OCI-LY7 (cell line): ENCODE results near the gene ADAMTS4.

Experiments used
- EZH2phosphoT487 ChIP-seq: fragments of 200-600 bp; sonication (generic); IDR thresholded peaks from 2 replicates; pipeline ENCODE4 v1.6.1; 2018; ENCODE audit warnings: low read depth, borderline replicate concordance, mild to moderate bottlenecking, mixed run types, antibody characterized with exemption, low read length, moderate library complexity, mixed read lengths
- TF ChIP-seq, protein P1 (sequence below): fragments of 200-600 bp; sonication (generic); conservative IDR thresholded peaks from 2 replicates; pipeline ENCODE4 v1.5.1; 2014; ENCODE audit warnings: mild to moderate bottlenecking, antibody characterized with exemption, low read length, moderate library complexity, mixed read lengths

DNA sequence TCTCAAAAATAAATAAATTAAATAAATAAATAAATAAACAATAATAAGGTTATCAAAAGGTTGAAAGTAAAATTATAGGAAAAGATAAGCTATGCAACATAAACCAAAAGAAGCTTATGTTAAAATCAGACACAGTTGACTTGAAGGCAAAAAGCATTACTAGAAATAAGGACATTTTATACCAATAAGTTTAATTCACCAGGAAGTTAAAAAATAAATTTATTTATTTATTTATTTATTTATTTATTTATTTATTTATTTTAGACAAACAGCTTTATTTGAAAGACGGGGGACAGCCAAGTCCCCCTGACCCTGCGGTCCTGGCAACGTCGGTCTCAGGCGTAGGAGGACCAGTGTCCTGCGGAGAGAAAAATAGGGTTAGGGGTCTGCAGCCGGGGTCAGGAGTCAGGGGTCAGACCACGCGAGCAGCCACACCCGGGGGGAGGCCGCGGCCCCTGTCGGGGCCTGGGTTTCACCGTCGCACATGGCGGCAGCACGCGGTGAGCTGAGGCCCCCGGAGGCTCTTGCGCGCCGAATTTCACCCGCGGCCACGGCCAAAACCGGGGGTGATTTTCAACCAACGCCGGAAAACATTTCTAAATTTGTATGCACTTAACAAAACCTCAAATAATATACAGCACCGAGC is 58.0 kb downstream of the ADAMTS4 start:
- TF ChIP-seq, protein P1, sequence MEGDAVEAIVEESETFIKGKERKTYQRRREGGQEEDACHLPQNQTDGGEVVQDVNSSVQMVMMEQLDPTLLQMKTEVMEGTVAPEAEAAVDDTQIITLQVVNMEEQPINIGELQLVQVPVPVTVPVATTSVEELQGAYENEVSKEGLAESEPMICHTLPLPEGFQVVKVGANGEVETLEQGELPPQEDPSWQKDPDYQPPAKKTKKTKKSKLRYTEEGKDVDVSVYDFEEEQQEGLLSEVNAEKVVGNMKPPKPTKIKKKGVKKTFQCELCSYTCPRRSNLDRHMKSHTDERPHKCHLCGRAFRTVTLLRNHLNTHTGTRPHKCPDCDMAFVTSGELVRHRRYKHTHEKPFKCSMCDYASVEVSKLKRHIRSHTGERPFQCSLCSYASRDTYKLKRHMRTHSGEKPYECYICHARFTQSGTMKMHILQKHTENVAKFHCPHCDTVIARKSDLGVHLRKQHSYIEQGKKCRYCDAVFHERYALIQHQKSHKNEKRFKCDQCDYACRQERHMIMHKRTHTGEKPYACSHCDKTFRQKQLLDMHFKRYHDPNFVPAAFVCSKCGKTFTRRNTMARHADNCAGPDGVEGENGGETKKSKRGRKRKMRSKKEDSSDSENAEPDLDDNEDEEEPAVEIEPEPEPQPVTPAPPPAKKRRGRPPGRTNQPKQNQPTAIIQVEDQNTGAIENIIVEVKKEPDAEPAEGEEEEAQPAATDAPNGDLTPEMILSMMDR, result no peak
- no peak for TF ChIP-seq EZH2phosphoT487
